Muscle layer of duodenum (tissue), 2 donors: ENCODE measurements around the gene BCL3.
"Not testable (repeated sequence)": the region's sequence is repeated elsewhere in the genome, so short reads cannot be mapped to it uniquely, and the experiment has no call there.

ENCODE experiments used
- H3K27ac ChIP-seq: one replicate; pipeline ENCODE4 v1.7.0; 2013; ENCODE audit warnings: mild to moderate bottlenecking, low read length
- H3K27me3 ChIP-seq: one replicate; pipeline ENCODE4 v1.7.0; 2013; ENCODE audit warnings: low read depth, mild to moderate bottlenecking, control low read depth, low read length
- H3K36me3 ChIP-seq, 2 donors: one replicate each; pipeline ENCODE4 v1.7.0; 2013; ENCODE audit warnings: low read length in 2 of 2, control low read depth in 1 of 2, mild to moderate bottlenecking in 1 of 2; ENCODE audit not compliant: insufficient read depth in 2 of 2, control insufficient read depth in 1 of 2
- H3K4me1 ChIP-seq, 2 donors: one replicate each; pipeline ENCODE4 v1.7.0; 2013; ENCODE audit warnings: low read length in 2 of 2, mild to moderate bottlenecking in 2 of 2, control low read depth in 1 of 2, moderate library complexity in 1 of 2; ENCODE audit not compliant: insufficient read depth in 2 of 2, control insufficient read depth in 1 of 2
- H3K4me3 ChIP-seq, 2 donors: one replicate each; pipeline ENCODE4 v1.7.0; 2013; ENCODE audit warnings: low read length in 2 of 2, low read depth in 1 of 2, mild to moderate bottlenecking in 1 of 2
- H3K9me3 ChIP-seq, 2 donors: one replicate each; pipeline ENCODE4 v1.7.0; 2013; ENCODE audit warnings: low read length in 2 of 2, control low read depth in 1 of 2, mild to moderate bottlenecking in 1 of 2; ENCODE audit not compliant: control insufficient read depth in 1 of 2
- donor health status: healthy.

Gene BCL3

GRCh38 chr19:44709434-44710266 is 38.9 kb upstream of the BCL3 start:
- not testable (repeated sequence) for H3K9me3 ChIP-seq, H3K4me3 ChIP-seq, H3K36me3 ChIP-seq, H3K4me1 ChIP-seq, H3K27me3 ChIP-seq, H3K27ac ChIP-seq

DNA sequence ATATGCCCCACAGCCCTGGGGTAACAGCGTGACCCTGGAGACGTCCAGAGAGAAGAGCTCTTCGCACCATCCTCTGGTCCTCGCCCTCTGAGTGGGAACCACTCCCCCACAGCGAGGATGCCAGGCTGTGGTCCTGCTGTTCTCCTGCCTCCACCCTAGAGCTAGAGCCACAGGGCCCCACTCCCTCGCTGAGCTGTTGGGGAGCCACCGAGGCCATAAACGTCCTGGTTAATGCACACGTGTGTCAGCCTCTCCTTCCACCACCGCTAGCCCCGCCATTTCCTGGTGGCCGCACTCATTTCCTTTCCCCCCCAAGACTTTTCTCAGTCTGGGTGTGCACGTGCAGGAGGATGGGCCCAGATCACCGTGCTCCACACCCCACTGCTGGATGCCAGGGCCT is 38.0 kb upstream of the BCL3 start:
- H3K27ac ChIP-seq = no peak overlapping the region
- no peaks in the 10 kb centered on the region for H3K4me1 ChIP-seq
- H3K27me3 ChIP-seq = no peaks in the 10 kb centered on the region
- H3K4me3 ChIP-seq = no peak overlapping the region
- H3K36me3 ChIP-seq = no peaks in the 10 kb centered on the region
- peaks cover 0 to 4% of the 10 kb centered on the region in 2 donors for H3K9me3 ChIP-seq

GRCh38 chr19:44712864-44713515 is 35.5 kb upstream of the BCL3 start:
- Histone ChIP-seq H3K4me1 (no peaks in the 10 kb centered on the region), H3K27ac (no peak overlapping the region), H3K4me3 (no peak overlapping the region), H3K36me3 (no peaks in the 10 kb centered on the region), H3K9me3 (peaks cover 0 to 4% of the 10 kb centered on the region in 2 donors), H3K27me3 (no peaks in the 10 kb centered on the region)

DNA sequence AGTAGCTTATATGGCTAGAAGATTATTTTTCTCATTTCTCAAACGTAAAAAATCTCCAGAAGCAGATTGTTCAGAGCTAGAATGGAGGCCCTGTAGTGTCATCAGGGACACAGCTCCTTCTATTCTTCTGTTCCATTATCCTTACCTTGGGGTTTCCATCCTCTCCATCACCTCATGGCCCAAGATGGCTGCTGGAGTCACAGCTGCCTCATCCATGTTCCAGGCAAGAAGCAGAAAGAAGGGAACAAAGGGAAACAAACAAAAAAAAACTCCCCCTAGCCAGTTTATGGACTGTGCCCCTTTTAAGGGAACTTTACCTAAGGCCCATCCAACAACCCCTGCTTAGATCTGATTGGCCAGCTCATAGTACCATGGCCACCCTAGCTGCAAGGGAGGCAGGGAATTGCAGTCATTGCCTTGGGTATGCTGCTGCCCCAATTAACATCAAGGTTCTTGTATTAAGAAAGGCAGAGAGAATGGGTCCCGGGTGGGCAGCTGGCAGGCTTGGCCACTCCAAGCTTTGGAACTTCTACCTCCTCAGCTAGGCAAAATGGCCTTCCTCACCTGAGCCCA is 33.8 kb upstream of the BCL3 start:
- H3K27me3 ChIP-seq = no peaks in the 10 kb centered on the region
- H3K9me3 ChIP-seq = peaks cover 0 to 4% of the 10 kb centered on the region in 2 donors
- no peaks in the 10 kb centered on the region for H3K36me3 ChIP-seq
- no peak overlapping the region for H3K4me3 ChIP-seq
- H3K27ac ChIP-seq = no peak overlapping the region
- H3K4me1 ChIP-seq = peaks cover 10 to 13% of the 10 kb centered on the region in 2 donors

DNA sequence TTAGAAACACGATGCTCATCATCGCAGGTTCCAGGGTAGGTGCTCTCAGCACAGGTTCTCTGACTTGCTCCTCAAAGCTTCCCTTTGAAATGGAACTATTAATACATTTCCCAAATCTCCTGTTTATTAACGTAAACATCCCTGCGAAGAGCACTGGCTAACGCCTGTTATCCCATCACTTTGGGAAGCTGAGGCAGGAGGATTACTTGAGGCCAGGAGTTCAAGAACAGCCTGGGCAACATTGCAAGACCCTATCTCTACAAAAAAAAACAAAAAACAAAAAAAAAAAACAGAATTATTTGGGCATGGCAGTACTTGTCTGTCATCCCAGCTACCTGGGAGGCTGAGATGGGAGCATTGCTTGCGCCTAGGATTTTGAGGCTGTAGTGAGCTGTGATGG is 30.9 kb upstream of the BCL3 start:
- peaks cover 0 to 4% of the 10 kb centered on the region in 2 donors for H3K9me3 ChIP-seq
- no peak overlapping the region for H3K27ac ChIP-seq
- no peaks in the 10 kb centered on the region for H3K36me3 ChIP-seq
- H3K4me3 ChIP-seq = no peak overlapping the region
- no peaks in the 10 kb centered on the region for H3K27me3 ChIP-seq
- H3K4me1 ChIP-seq = peaks cover 12 to 14% of the 10 kb centered on the region in 2 donors

DNA sequence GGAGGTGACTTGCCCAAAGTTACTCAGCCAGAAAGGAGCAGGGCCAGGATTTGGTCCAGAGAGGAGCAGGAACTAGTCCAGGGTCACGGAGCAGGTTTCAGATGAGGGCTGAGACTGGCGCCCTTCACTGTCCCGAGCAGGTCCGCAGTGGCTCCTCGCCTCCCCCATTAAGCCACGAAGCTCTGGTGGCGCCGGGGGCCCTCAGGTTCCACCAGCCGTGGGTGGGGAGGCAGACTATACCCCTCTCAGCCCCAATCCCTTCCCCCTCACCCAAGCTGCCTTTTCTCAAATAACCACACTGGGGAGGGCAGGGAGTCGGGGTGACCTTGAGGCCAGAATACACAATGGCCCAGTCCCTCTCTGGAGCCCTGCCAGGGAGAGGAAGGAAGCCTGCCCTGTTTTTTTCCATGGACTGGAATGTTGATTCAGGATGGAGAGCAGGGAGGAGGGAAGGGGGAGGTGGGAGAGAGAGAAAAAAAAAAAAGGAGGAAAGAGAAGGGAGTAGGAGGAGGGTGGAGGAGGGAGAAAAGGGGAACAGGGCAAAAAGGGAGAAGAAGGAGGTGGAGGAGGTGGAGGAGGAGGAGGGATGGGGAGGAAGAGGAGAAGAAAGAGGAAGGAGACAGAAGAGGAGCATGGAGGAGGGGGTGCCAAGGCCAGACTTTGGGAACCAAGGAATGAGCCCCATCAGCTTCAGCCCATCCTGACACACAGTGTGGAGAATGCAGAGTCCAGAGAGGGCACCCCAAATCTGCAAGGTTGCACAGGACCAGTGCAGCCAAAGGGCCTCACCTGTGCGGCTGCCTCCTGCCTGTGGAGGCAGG is 29.9 kb upstream of the BCL3 start:
- no peak overlapping the region for H3K4me3 ChIP-seq
- peak overlapping the region; percentile 60 for H3K27ac ChIP-seq
- H3K36me3 ChIP-seq = no peaks in the 10 kb centered on the region
- peaks cover 15 to 17% of the 10 kb centered on the region in 2 donors for H3K4me1 ChIP-seq
- no peaks in the 10 kb centered on the region for H3K27me3 ChIP-seq
- peaks cover 0 to 4% of the 10 kb centered on the region in 2 donors for H3K9me3 ChIP-seq

GRCh38 chr19:44719262-44719701 is 29.2 kb upstream of the BCL3 start:
- Histone ChIP-seq H3K27ac (no peak overlapping the region), H3K27me3 (no peaks in the 10 kb centered on the region), H3K36me3 (no peaks in the 10 kb centered on the region), H3K4me3 (no peak overlapping the region), H3K4me1 (peaks cover 17 to 21% of the 10 kb centered on the region in 2 donors), H3K9me3 (peaks cover 0 to 4% of the 10 kb centered on the region in 2 donors)

- H3K27me3 ChIP-seq, H3K27ac ChIP-seq, H3K9me3 ChIP-seq, H3K4me3 ChIP-seq, H3K36me3 ChIP-seq: not testable (repeated sequence)
- H3K4me1 ChIP-seq = peaks cover 17 to 26% of the 10 kb centered on the region in 2 donors
Measured at GRCh38 chr19:44720396-44720795, 28.1 kb upstream of the BCL3 start.

- H3K36me3 ChIP-seq = no peaks in the 10 kb centered on the region
- H3K27me3 ChIP-seq = no peaks in the 10 kb centered on the region
- no peak overlapping the region for H3K27ac ChIP-seq
- H3K4me3 ChIP-seq = no peak overlapping the region
- H3K9me3 ChIP-seq = no peaks in the 10 kb centered on the region
- peaks cover 21 to 26% of the 10 kb centered on the region in 2 donors for H3K4me1 ChIP-seq
Measured at GRCh38 chr19:44720945-44721344, 27.6 kb upstream of the BCL3 start.

GRCh38 chr19:44721369-44721768 is 27.1 kb upstream of the BCL3 start:
- not testable (repeated sequence) for H3K9me3 ChIP-seq, H3K27ac ChIP-seq, H3K4me3 ChIP-seq, H3K36me3 ChIP-seq, H3K27me3 ChIP-seq
- peaks cover 21 to 26% of the 10 kb centered on the region in 2 donors for H3K4me1 ChIP-seq
